Measurements from ENCODE around the gene MTRF1L. TPM values are rescaled to one million over a fixed set of nuclear protein-coding genes. Genes with fewer than 3 reads are reported as not detected.

MTRF1L gene
- total and polyA plus RNA-seq, 2 donors from 2014 or later: 15.8 to 19.2 TPM

- no peak for DNase-seq
- H3K27me3 ChIP-seq (ENCODE audit: control insufficient read depth, insufficient read depth, low read length): no peaks in the 10 kb centered on the region
- no peak overlapping the region for H3K4me3 ChIP-seq (ENCODE audit: low read length in 3 of 3)
- TF ChIP-seq CTCF (IDR thresholded peaks at IDR 0.05; ENCODE audit: borderline replicate concordance, extremely low read depth, insufficient read depth): no peak
- no peak overlapping the region for H3K27ac ChIP-seq (ENCODE audit: low read depth in 2 of 2, low read length in 2 of 2)
- FAIRE-seq: no peak
- H3K36me3 ChIP-seq (ENCODE audit: control insufficient read depth in 2 of 3, insufficient read depth in 3 of 3, low read length in 3 of 3): no peaks in the 10 kb centered on the region
- H3K9me3 ChIP-seq (ENCODE audit: control insufficient read depth in 2 of 3, insufficient read depth in 1 of 3, low read length in 3 of 3): no peaks in the 10 kb centered on the region
- no peaks in the 10 kb centered on the region for H3K4me1 ChIP-seq (ENCODE audit: control insufficient read depth in 2 of 3, insufficient read depth in 2 of 3, low read depth in 1 of 3, low read length in 3 of 3)
- intact Hi-C loops (cut with DNase I): no loop called here
- no peak overlapping the region for H3K9ac ChIP-seq (ENCODE audit: low read length in 3 of 3)
These were observed 44.9 kb upstream of the MTRF1L start for GRCh38 chr6:153047386-153047785.

DNA sequence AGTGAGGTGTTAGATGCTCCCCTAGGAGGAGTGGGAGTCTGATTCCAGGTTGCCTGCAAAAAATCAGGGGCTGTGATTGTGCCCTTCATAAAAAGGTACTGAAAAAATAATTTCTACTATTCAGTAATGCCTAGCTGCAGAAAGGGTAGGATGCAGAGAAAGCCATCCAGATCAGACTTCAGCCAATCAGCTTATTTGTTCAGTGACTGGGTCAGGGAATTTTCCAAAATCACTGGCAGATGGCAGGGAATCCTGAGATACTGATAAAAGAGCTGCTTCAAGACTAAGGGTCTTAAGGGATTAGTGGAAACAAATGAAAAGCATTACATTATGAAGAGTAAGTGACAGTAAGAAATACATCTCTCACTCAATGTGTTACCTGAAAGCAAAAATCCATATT lies 42.8 kb upstream of the MTRF1L start:
- DNase-seq (no peak), FAIRE-seq (no peak)
- no peak overlapping the region for H3K9ac ChIP-seq (ENCODE audit: low read length in 3 of 3)
- no peaks in the 10 kb centered on the region for H3K9me3 ChIP-seq (ENCODE audit: control insufficient read depth in 2 of 3, insufficient read depth in 1 of 3, low read length in 3 of 3)
- H3K4me1 ChIP-seq (ENCODE audit: control insufficient read depth in 2 of 3, insufficient read depth in 2 of 3, low read depth in 1 of 3, low read length in 3 of 3): no peaks in the 10 kb centered on the region
- TF ChIP-seq CTCF (IDR thresholded peaks at IDR 0.05; ENCODE audit: borderline replicate concordance, extremely low read depth, insufficient read depth): no peak
- H3K27me3 ChIP-seq (ENCODE audit: control insufficient read depth, insufficient read depth, low read length): no peaks in the 10 kb centered on the region
- H3K4me3 ChIP-seq (ENCODE audit: low read length in 3 of 3): no peak overlapping the region
- intact Hi-C loops (cut with DNase I): no loop called here
- H3K27ac ChIP-seq (ENCODE audit: low read depth in 2 of 2, low read length in 2 of 2): no peak overlapping the region
- H3K36me3 ChIP-seq (ENCODE audit: control insufficient read depth in 2 of 3, insufficient read depth in 3 of 3, low read length in 3 of 3): no peaks in the 10 kb centered on the region

DNA sequence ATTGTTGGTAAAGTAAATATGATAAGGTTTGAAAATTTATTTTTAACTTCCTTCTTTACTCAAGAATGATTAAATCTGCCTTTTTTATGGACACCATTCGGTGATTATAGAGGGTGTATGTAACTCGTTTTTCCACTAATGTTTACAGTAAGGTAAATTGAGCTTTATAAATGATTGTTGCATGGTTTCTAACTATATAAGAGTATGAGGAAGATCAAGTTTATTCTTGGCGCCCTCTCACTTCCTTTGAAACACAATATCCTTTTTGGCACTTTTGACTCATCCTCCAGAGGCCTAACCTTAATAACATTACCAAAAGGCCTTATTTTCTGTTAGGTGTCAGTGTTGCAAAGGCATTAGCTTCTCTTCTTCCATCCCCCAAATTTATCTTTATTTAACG lies 41.8 kb upstream of the MTRF1L start:
- intact Hi-C loops (cut with DNase I): no loop called here

More for the DNA sequence above, 41.8 kb upstream of the MTRF1L start:
- H3K9ac ChIP-seq (ENCODE audit: low read length in 3 of 3): no peak overlapping the region
- H3K27ac ChIP-seq (ENCODE audit: low read depth in 2 of 2, low read length in 2 of 2): no peak overlapping the region
- TF ChIP-seq CTCF (IDR thresholded peaks at IDR 0.05; ENCODE audit: borderline replicate concordance, extremely low read depth, insufficient read depth): no peak
- no peaks in the 10 kb centered on the region for H3K27me3 ChIP-seq (ENCODE audit: control insufficient read depth, insufficient read depth, low read length)
- FAIRE-seq (no peak), DNase-seq (no peak)
- H3K4me1 ChIP-seq (ENCODE audit: control insufficient read depth in 2 of 3, insufficient read depth in 2 of 3, low read depth in 1 of 3, low read length in 3 of 3): no peaks in the 10 kb centered on the region
- H3K9me3 ChIP-seq (ENCODE audit: control insufficient read depth in 2 of 3, insufficient read depth in 1 of 3, low read length in 3 of 3): no peaks in the 10 kb centered on the region
- H3K4me3 ChIP-seq (ENCODE audit: low read length in 3 of 3): no peak overlapping the region
- H3K36me3 ChIP-seq (ENCODE audit: control insufficient read depth in 2 of 3, insufficient read depth in 3 of 3, low read length in 3 of 3): no peaks in the 10 kb centered on the region

Data from kidney (tissue), 14 donors.